ENCODE results near the gene SDHA.
"Not testable (repeated sequence)": the region's sequence is repeated elsewhere in the genome, so short reads cannot be mapped to it uniquely, and the experiment has no call there.

Gene SDHA

GRCh38 chr5:302966-303365 lies 84.8 kb downstream of the SDHA start:
- Histone ChIP-seq H3K4me3 (ENCODE audit: insufficient read depth, low read length, poor library complexity, severe bottlenecking) (no peak overlapping the region), H3K79me2 (ENCODE audit: insufficient read depth, low read length) (peaks cover 8% of the 10 kb centered on the region; the same call in 1 of the 2 replicates), H4K20me1 (ENCODE audit: low read depth, low read length) (no peaks in the 10 kb centered on the region), H3K27me3 (ENCODE audit: low read length) (no peaks in the 10 kb centered on the region), H3K9me3 (ENCODE audit: insufficient read depth, low read length) (no peaks in the 10 kb centered on the region), H3K27ac (ENCODE audit: low read depth, low read length) (peak overlapping the region; percentile 58), H3K36me3 (ENCODE audit: low read length) (no peaks in the 10 kb centered on the region), H2AFZ (ENCODE audit: low read depth, low read length, severe bottlenecking) (no peak overlapping the region), H3K4me2 (ENCODE audit: low read depth, low read length, poor library complexity, severe bottlenecking) (no peak overlapping the region), H3K9ac (ENCODE audit: low read length) (no peak overlapping the region), H3K9me2 (replicated peaks; ENCODE audit: insufficient read depth, low read length) (no peaks in the 10 kb centered on the region), H3F3A (ENCODE audit: insufficient read depth) (no peaks in the 10 kb centered on the region)
- TF ChIP-seq, protein P1, sequence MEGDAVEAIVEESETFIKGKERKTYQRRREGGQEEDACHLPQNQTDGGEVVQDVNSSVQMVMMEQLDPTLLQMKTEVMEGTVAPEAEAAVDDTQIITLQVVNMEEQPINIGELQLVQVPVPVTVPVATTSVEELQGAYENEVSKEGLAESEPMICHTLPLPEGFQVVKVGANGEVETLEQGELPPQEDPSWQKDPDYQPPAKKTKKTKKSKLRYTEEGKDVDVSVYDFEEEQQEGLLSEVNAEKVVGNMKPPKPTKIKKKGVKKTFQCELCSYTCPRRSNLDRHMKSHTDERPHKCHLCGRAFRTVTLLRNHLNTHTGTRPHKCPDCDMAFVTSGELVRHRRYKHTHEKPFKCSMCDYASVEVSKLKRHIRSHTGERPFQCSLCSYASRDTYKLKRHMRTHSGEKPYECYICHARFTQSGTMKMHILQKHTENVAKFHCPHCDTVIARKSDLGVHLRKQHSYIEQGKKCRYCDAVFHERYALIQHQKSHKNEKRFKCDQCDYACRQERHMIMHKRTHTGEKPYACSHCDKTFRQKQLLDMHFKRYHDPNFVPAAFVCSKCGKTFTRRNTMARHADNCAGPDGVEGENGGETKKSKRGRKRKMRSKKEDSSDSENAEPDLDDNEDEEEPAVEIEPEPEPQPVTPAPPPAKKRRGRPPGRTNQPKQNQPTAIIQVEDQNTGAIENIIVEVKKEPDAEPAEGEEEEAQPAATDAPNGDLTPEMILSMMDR (IDR thresholded peaks at IDR 0.05; ENCODE audit: insufficient read depth, low read length, poor library complexity, severe bottlenecking): no peak
- no peak for TF ChIP-seq EZH2phosphoT487 (conservative IDR thresholded peaks at IDR 0.05; ENCODE audit: low read length)

GRCh38 chr5:303741-304140 lies 85.6 kb downstream of the SDHA start:
- not testable (repeated sequence) for H3F3A ChIP-seq (ENCODE audit: insufficient read depth); H3K4me3 ChIP-seq (ENCODE audit: insufficient read depth, low read length, poor library complexity, severe bottlenecking); H3K4me2 ChIP-seq (ENCODE audit: low read depth, low read length, poor library complexity, severe bottlenecking); H2AFZ ChIP-seq (ENCODE audit: low read depth, low read length, severe bottlenecking); H3K27me3 ChIP-seq (ENCODE audit: low read length); H3K9ac ChIP-seq (ENCODE audit: low read length); H3K9me3 ChIP-seq (ENCODE audit: insufficient read depth, low read length); H3K36me3 ChIP-seq (ENCODE audit: low read length); H4K20me1 ChIP-seq (ENCODE audit: low read depth, low read length); H3K79me2 ChIP-seq (ENCODE audit: insufficient read depth, low read length); H3K9me2 ChIP-seq (replicated peaks; ENCODE audit: insufficient read depth, low read length); H3K27ac ChIP-seq (ENCODE audit: low read depth, low read length)

DNA sequence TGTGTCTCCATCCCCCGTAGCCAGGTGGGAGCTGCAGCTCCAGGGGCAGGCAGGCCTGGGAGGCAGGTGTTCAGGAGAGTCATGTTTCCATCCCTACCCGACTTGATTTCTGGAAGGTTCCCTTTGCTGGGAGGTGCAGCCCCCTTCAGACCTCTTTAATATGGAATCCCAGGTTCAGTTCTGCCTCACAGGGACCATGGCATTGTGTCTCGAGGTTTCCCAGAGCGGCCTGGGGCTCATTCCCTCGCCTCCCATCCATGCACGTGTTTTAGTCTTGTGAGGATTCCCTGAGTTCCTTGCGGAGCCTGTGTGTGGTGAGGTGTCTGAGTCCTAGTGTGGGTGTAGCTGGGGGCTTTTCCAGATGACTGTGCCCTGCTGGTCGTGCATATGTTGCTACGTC lies 86.9 kb downstream of the SDHA start:
- H3K27me3 ChIP-seq (ENCODE audit: low read length): no peaks in the 10 kb centered on the region
- H3F3A ChIP-seq (ENCODE audit: insufficient read depth): no peaks in the 10 kb centered on the region
- H3K9me2 ChIP-seq (replicated peaks; ENCODE audit: insufficient read depth, low read length): no peaks in the 10 kb centered on the region
- no peak overlapping the region for H2AFZ ChIP-seq (ENCODE audit: low read depth, low read length, severe bottlenecking)
- TF ChIP-seq, protein P1 (IDR thresholded peaks at IDR 0.05; ENCODE audit: insufficient read depth, low read length, poor library complexity, severe bottlenecking): no peak
- TF ChIP-seq EZH2phosphoT487 (conservative IDR thresholded peaks at IDR 0.05; ENCODE audit: low read length): no peak
- no peak overlapping the region for H3K4me2 ChIP-seq (ENCODE audit: low read depth, low read length, poor library complexity, severe bottlenecking)
- no peak overlapping the region for H3K9ac ChIP-seq (ENCODE audit: low read length)
- H3K4me3 ChIP-seq (ENCODE audit: insufficient read depth, low read length, poor library complexity, severe bottlenecking): no peak overlapping the region
- H3K36me3 ChIP-seq (ENCODE audit: low read length): no peaks in the 10 kb centered on the region
- H3K9me3 ChIP-seq (ENCODE audit: insufficient read depth, low read length): no peaks in the 10 kb centered on the region
- H4K20me1 ChIP-seq (ENCODE audit: low read depth, low read length): no peaks in the 10 kb centered on the region
- H3K27ac ChIP-seq (ENCODE audit: low read depth, low read length): no peak overlapping the region
- H3K79me2 ChIP-seq (ENCODE audit: insufficient read depth, low read length): peaks cover 13% of the 10 kb centered on the region

GRCh38 chr5:305459-305858 lies 87.3 kb downstream of the SDHA start:
- Histone ChIP-seq H3K27me3 (ENCODE audit: low read length) (no peaks in the 10 kb centered on the region), H3K9me2 (replicated peaks; ENCODE audit: insufficient read depth, low read length) (no peaks in the 10 kb centered on the region), H3K79me2 (ENCODE audit: insufficient read depth, low read length) (peaks cover 13% of the 10 kb centered on the region), H3K36me3 (ENCODE audit: low read length) (no peaks in the 10 kb centered on the region), H4K20me1 (ENCODE audit: low read depth, low read length) (no peaks in the 10 kb centered on the region), H3K27ac (ENCODE audit: low read depth, low read length) (no peak overlapping the region), H3F3A (ENCODE audit: insufficient read depth) (no peaks in the 10 kb centered on the region), H3K4me2 (ENCODE audit: low read depth, low read length, poor library complexity, severe bottlenecking) (no peak overlapping the region), H3K9ac (ENCODE audit: low read length) (no peak overlapping the region), H2AFZ (ENCODE audit: low read depth, low read length, severe bottlenecking) (no peak overlapping the region), H3K4me3 (ENCODE audit: insufficient read depth, low read length, poor library complexity, severe bottlenecking) (no peak overlapping the region), H3K9me3 (ENCODE audit: insufficient read depth, low read length) (no peaks in the 10 kb centered on the region)
- no peak for TF ChIP-seq EZH2phosphoT487 (conservative IDR thresholded peaks at IDR 0.05; ENCODE audit: low read length)
- TF ChIP-seq, protein P1 (IDR thresholded peaks at IDR 0.05; ENCODE audit: insufficient read depth, low read length, poor library complexity, severe bottlenecking): no peak

All from SU-DHL-6 (cell line).